ENCODE data around the gene PLEKHG1. TPM values are rescaled to one million over a fixed set of nuclear protein-coding genes. Genes with fewer than 3 reads are reported as not detected.

PLEKHG1 gene
- total and polyA plus RNA-seq, 2 experiments from 2014 or later: 6.3 to 6.8 TPM

DNA sequence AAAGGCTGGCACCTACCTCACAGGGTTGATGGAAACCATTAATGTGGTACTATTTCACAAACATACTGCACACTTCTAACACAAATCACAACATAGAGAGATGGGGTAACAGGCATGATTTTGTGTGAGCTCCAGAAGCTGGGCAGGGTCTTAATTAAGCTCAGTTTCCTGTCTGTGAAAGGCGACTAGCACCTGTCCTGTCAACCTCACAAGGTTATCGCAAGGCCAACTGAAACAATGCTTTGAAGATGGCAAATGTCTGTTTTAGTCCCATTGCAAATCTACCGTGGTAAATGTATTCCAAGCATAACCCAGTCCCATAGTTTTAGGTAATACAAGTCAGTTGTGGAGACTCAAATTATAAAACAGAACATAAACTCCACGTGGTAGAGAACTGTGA lies 1.3 kb upstream of the PLEKHG1 start:
- Histone ChIP-seq H3K4me3 (no peak overlapping the region), H3K9me3 (ENCODE audit: low read depth) (no peaks in the 10 kb centered on the region), H3K9me2 (replicated peaks; ENCODE audit: insufficient read depth) (no peaks in the 10 kb centered on the region), H2AFZ (no peak overlapping the region), H3K79me2 (peaks cover 17% of the 10 kb centered on the region), H4K20me1 (ENCODE audit: insufficient read depth, poor library complexity, severe bottlenecking) (no peaks in the 10 kb centered on the region), H3K36me3 (replicated peaks; ENCODE audit: insufficient read depth, low read depth) (no peaks in the 10 kb centered on the region), H3K4me1 (ENCODE audit: insufficient read depth) (no peaks in the 10 kb centered on the region), H3K27ac (no peak overlapping the region), H3K4me2 (no peak overlapping the region), H3K27me3 (peaks cover 11% of the 10 kb centered on the region)
- TF ChIP-seq EZH2 (IDR thresholded peaks at IDR 0.05; ENCODE audit: borderline replicate concordance) (no peak), EZH2phosphoT487 (IDR thresholded peaks at IDR 0.05; ENCODE audit: low read depth, severe bottlenecking, unreplicated experiment) (no peak)
- TF ChIP-seq, protein P1, sequence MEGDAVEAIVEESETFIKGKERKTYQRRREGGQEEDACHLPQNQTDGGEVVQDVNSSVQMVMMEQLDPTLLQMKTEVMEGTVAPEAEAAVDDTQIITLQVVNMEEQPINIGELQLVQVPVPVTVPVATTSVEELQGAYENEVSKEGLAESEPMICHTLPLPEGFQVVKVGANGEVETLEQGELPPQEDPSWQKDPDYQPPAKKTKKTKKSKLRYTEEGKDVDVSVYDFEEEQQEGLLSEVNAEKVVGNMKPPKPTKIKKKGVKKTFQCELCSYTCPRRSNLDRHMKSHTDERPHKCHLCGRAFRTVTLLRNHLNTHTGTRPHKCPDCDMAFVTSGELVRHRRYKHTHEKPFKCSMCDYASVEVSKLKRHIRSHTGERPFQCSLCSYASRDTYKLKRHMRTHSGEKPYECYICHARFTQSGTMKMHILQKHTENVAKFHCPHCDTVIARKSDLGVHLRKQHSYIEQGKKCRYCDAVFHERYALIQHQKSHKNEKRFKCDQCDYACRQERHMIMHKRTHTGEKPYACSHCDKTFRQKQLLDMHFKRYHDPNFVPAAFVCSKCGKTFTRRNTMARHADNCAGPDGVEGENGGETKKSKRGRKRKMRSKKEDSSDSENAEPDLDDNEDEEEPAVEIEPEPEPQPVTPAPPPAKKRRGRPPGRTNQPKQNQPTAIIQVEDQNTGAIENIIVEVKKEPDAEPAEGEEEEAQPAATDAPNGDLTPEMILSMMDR (IDR thresholded peaks at IDR 0.05; ENCODE audit: poor library complexity): no peak
- no peak for DNase-seq (ENCODE audit: low spot score)
- 57% methylated on average over 4 of the region's 4 CpGs for WGBS (ENCODE audit: low lambda C conversion rate, missing lambda C conversion rate)

DNA sequence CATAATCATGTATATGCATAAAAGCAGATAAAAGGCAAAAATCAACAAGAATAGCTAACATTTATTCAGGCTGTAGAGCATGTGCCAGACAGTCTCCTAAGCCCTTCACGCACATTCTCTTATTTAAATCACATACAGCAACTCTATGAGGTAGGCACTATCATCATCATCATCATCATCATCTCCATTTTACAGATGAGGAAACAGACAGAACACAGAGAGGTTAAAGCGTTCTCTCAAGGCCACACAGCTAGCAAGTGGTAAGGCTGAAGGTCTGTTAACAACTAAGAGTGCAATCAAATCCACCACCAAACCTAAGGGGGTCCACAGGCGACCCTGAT lies 857 bp upstream of the PLEKHG1 start:
- H3K9me2 ChIP-seq (replicated peaks; ENCODE audit: insufficient read depth): no peaks in the 10 kb centered on the region
- H3K9me3 ChIP-seq (ENCODE audit: low read depth): no peaks in the 10 kb centered on the region
- no peak for TF ChIP-seq EZH2 (IDR thresholded peaks at IDR 0.05; ENCODE audit: borderline replicate concordance)
- TF ChIP-seq, protein P1 (IDR thresholded peaks at IDR 0.05; ENCODE audit: poor library complexity): no peak
- H3K4me1 ChIP-seq (ENCODE audit: insufficient read depth): no peaks in the 10 kb centered on the region
- H4K20me1 ChIP-seq (ENCODE audit: insufficient read depth, poor library complexity, severe bottlenecking): no peaks in the 10 kb centered on the region
- H2AFZ ChIP-seq: no peak overlapping the region
- peaks cover 11% of the 10 kb centered on the region for H3K27me3 ChIP-seq
- H3K4me3 ChIP-seq: no peak overlapping the region
- no peak overlapping the region for H3K27ac ChIP-seq
- no peak for DNase-seq (ENCODE audit: low spot score)
- no peaks in the 10 kb centered on the region for H3K36me3 ChIP-seq (replicated peaks; ENCODE audit: insufficient read depth, low read depth)
- H3K79me2 ChIP-seq: peaks cover 20% of the 10 kb centered on the region
- 79% methylated on average over 3 of the region's 3 CpGs for WGBS (ENCODE audit: low lambda C conversion rate, missing lambda C conversion rate)
- peak overlapping the region; percentile 96 for H3K4me2 ChIP-seq

DNA sequence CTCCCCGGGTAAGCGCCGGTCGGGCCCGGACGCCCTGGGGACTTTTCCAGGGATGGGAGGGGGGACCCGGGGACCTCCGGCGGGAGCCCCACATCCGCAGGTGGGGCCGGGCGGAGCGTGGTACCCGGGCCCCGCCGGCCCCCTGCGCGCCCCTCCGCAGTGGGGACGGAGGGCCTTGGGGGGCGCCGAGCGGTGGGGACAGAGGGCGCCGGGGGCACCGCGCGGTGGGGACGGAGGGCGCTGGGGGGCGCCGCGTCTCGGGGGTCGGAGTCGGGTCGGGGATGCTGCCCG lies 270 bp downstream of the PLEKHG1 start:
- peak overlapping the region; percentile 74 for H3K27ac ChIP-seq
- peaks cover 29% of the 10 kb centered on the region for H3K79me2 ChIP-seq
- H3K27me3 ChIP-seq: peaks cover 11% of the 10 kb centered on the region
- WGBS (ENCODE audit: low lambda C conversion rate, missing lambda C conversion rate): no CpG with 5 or more reads among the region's 38 CpGs
- H3K9me2 ChIP-seq (replicated peaks; ENCODE audit: insufficient read depth): no peaks in the 10 kb centered on the region
- H3K9me3 ChIP-seq (ENCODE audit: low read depth): no peaks in the 10 kb centered on the region
- DNase-seq (ENCODE audit: low spot score): no peak
- H3K4me1 ChIP-seq (ENCODE audit: insufficient read depth): no peaks in the 10 kb centered on the region
- peak; percentile 27 for TF ChIP-seq EZH2 (IDR thresholded peaks at IDR 0.05; ENCODE audit: borderline replicate concordance)
- TF ChIP-seq, protein P1 (IDR thresholded peaks at IDR 0.05; ENCODE audit: poor library complexity): no peak
- H2AFZ ChIP-seq: peak overlapping the region; percentile 75
- no peaks in the 10 kb centered on the region for H3K36me3 ChIP-seq (replicated peaks; ENCODE audit: insufficient read depth, low read depth)
- H3K4me2 ChIP-seq: peak overlapping the region; percentile 96
- no peaks in the 10 kb centered on the region for H4K20me1 ChIP-seq (ENCODE audit: insufficient read depth, poor library complexity, severe bottlenecking)
- H3K4me3 ChIP-seq: peak overlapping the region; percentile 48

DNA sequence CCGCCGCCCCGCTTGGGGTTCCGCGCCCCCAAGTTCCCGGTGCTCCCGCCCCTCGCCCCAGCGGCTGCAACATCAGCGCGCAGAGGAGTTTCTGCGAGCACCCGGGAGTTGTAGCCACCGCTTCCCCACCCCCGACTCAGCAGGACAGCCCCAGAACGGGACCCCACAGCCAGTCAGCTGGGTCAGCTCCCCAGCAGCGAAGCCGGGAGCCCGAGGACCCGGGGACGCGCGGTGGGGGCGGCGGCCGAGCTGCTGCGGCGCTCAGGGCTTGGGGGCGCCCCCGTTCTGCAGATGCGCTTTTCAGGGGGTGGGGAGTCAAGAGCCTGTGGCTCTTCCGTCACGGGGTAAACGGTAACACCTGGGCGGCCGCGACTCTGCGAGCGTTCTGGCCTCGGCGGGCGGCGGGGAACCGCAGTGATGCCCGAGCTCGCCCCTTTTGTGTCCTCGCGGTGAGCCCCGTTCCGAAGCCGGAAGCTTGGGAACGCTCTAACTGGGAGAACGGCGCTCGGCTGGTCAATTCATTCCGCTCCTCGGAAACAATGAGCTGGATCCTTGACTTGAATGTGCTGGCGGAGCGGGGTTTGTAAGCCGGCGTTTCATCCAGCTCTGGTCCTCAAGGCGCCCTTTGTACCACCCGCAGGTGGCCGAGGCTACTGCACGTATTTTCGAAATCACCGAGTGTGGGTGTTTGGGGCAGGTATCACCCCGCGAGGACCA lies 774 bp downstream of the PLEKHG1 start:
- no peak for TF ChIP-seq EZH2 (IDR thresholded peaks at IDR 0.05; ENCODE audit: borderline replicate concordance)
- TF ChIP-seq, protein P1 (IDR thresholded peaks at IDR 0.05; ENCODE audit: poor library complexity): peak; percentile 51
- no peaks in the 10 kb centered on the region for H3K9me3 ChIP-seq (ENCODE audit: low read depth)
- H3K27me3 ChIP-seq: peaks cover 11% of the 10 kb centered on the region
- peak overlapping the region; percentile 96 for H3K4me2 ChIP-seq
- under 1% methylated on average over 57 of the region's 69 CpGs for WGBS (ENCODE audit: low lambda C conversion rate, missing lambda C conversion rate)
- no peaks in the 10 kb centered on the region for H3K4me1 ChIP-seq (ENCODE audit: insufficient read depth)
- H4K20me1 ChIP-seq (ENCODE audit: insufficient read depth, poor library complexity, severe bottlenecking): no peaks in the 10 kb centered on the region
- peak overlapping the region; percentile 74 for H3K27ac ChIP-seq
- H3K79me2 ChIP-seq: peaks cover 34% of the 10 kb centered on the region
- H2AFZ ChIP-seq: peak overlapping the region; percentile 75
- H3K9me2 ChIP-seq (replicated peaks; ENCODE audit: insufficient read depth): no peaks in the 10 kb centered on the region
- H3K4me3 ChIP-seq: peak overlapping the region; percentile 48
- H3K36me3 ChIP-seq (replicated peaks; ENCODE audit: insufficient read depth, low read depth): no peaks in the 10 kb centered on the region
- DNase-seq (ENCODE audit: low spot score): peak; percentile 87
